Memory B cell (primary cell): Measurements from ENCODE around the gene SBK1.
"Not testable (repeated sequence)": the region's sequence is repeated elsewhere in the genome, so short reads cannot be mapped to it uniquely, and the experiment has no call there.

ENCODE experiments used
- ATAC-seq: fragments of 150-1000 bp; cut with Tn5 transposase; 2 replicates; pipeline ENCODE4 v1.10.0; 2021; ENCODE audit warnings: low read depth, mild to moderate bottlenecking, moderate library complexity
- DNase-seq, 2 donors: peaks; one replicate each; pipeline ENCODE4 v3.0.0; 2022; ENCODE audit warnings: low spot score in 2 of 2
- H3K27ac Mint-ChIP-seq: one replicate; pipeline ENCODE4 v1.8.0; 2022; ENCODE audit warnings: mild to moderate bottlenecking, moderate library complexity, mixed read lengths
- H3K27me3 Mint-ChIP-seq: one replicate; pipeline ENCODE4 v1.8.0; 2022; ENCODE audit warnings: mixed read lengths
- H3K36me3 Mint-ChIP-seq: one replicate; pipeline ENCODE4 v1.8.0; 2022; ENCODE audit warnings: mild to moderate bottlenecking, mixed read lengths
- H3K4me1 Mint-ChIP-seq: one replicate; pipeline ENCODE4 v1.8.0; 2022; ENCODE audit warnings: mixed read lengths
- H3K4me3 Mint-ChIP-seq: one replicate; pipeline ENCODE4 v1.8.0; 2022; ENCODE audit warnings: mild to moderate bottlenecking, moderate library complexity, mixed read lengths
- H3K9me3 Mint-ChIP-seq: one replicate; pipeline ENCODE4 v1.8.0; 2022; ENCODE audit warnings: mixed read lengths

Gene SBK1

DNA sequence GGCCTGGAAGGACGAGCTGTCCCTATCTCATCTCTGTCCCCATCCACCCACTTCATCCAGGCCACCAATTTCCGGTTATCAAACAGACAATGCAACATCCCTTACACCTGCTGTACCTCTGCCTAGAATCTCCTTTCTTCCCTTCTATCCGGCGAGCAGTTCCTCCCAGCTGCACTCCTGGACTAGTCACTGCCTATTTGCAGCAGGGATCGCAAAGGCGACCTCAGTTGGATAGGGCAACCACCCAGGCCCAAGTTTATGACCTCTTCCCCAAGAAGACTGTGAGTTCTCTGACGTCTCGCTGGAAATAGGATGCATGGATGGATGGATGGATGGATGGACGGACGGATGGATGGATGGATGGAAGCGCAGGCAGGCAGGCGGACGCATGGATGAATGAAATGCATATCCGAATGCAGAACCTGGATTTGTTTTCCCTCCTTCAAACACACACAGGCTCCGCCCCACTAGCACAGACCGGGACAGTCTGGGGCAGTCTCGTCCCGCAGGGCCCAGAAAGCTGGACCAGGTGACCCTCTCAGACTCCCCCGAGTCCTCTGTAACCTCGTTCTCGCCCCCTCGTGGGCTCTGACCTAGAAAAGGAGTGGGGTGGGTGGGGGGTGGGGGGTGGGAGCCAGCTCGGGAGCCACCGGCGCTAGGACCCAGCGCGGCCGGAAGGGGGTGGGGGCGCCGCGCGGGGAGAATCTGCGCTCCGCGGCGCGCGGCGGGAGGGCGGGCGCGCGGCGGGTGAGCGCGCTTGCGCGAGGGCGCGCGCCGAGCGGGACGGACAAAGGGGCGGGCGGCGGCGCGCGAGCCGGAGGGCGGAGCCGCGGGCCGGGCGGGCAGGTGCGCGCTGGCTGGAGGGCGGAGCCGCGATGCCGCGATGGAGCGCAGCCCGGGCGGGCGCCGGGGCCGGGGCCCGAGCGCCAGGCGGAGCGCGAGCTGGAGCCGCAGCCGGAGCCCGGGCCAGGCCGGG, at the start of gene SBK1:
Gene SBK1, plus strand, starts transcription at position 875 of the 976 bp plus-strand sequence. CDS start 24,867 bp downstream, outside the sequence.
- Mint-ChIP-seq H3K4me1 (peaks cover 16% of the 10 kb centered on the region), H3K27ac (peak within 1 kb of the TSS; percentile 60), H3K9me3 (no peaks in the 10 kb centered on the region), H3K27me3 (peaks cover 8% of the 10 kb centered on the region), H3K36me3 (no peaks in the 10 kb centered on the region), H3K4me3 (peak within 1 kb of the TSS; percentile 79)
- DNase-seq (peak; percentile 81 to 82), ATAC-seq (peak; percentile 96)

DNA sequence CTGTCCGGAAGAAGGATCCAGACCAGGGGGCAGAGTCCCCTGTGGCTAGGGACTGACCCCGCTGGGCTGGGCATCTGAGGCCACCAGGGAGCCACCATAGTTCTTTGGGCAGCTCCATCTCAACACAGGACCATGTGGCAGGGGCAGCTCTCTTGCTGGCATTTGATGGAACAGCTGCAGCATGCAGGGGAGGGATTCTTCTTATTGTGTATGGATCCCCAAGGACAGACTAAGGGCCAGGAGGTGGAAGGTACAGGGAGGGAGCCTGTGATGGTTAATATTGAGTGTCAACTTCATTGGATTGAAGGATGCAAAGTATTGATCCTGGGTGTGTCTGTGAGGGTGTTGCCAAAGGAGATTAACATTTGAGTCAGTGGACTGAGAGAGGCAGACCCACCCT, 42.8 kb upstream of the SBK1 start:
- ATAC-seq, result not testable (repeated sequence)

DNA sequence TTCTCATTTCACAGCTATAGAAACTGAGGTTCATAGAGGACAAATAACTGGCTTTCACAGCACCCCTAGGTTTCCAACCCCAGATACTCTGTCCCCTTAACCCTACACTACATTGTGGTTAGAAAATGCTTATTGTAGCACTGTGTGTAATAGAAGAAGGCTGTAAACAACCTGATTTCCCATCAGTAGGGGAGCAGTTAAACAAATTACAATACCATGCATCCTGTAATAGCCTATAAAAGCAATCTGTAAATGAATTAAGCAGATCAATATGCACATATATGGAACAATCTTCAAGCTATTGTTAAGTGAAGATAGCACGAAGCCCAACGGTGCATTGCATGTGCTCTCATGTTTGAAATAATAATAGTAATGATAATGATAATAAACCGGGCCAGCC, 41.3 kb upstream of the SBK1 start:
- H3K4me3 Mint-ChIP-seq, result no peak overlapping the region
- H3K27me3 Mint-ChIP-seq, result peaks cover 4% of the 10 kb centered on the region
- ATAC-seq (no peak), DNase-seq (no peak)
- H3K36me3 Mint-ChIP-seq, result no peaks in the 10 kb centered on the region
- H3K9me3 Mint-ChIP-seq, result peaks cover 4% of the 10 kb centered on the region
- no peak overlapping the region for H3K27ac Mint-ChIP-seq
- H3K4me1 Mint-ChIP-seq, result no peaks in the 10 kb centered on the region

More for the DNA sequence above, 42.8 kb upstream of the SBK1 start:
- not testable (repeated sequence) for H3K4me1 Mint-ChIP-seq, H3K9me3 Mint-ChIP-seq, DNase-seq, H3K4me3 Mint-ChIP-seq, H3K27me3 Mint-ChIP-seq, H3K36me3 Mint-ChIP-seq, H3K27ac Mint-ChIP-seq

DNA sequence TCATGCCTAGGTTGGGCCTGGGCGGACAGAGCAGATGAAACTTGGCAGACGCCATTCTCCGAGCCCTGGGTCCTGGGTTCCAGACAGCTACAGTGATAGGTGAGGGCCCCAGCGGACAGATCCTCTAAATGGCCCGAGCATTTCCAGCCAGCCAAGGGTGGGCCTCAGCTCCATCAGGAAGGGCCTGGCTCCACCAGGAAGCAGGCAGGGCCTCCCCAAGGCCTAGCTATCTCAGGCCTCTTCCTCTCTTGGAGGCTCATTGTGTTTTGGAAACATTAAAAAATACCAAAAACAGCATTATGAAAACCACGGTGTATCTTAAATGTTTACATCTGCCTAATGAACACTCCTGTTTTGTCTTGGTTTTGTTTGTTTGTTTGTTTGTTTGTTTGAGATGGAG, 38.2 kb upstream of the SBK1 start:
- Mint-ChIP-seq H3K4me3 (no peak overlapping the region), H3K9me3 (peaks cover 4% of the 10 kb centered on the region), H3K27me3 (peaks cover 9% of the 10 kb centered on the region), H3K4me1 (no peaks in the 10 kb centered on the region), H3K27ac (no peak overlapping the region), H3K36me3 (no peaks in the 10 kb centered on the region)
- ATAC-seq (no peak), DNase-seq (no peak)

DNA sequence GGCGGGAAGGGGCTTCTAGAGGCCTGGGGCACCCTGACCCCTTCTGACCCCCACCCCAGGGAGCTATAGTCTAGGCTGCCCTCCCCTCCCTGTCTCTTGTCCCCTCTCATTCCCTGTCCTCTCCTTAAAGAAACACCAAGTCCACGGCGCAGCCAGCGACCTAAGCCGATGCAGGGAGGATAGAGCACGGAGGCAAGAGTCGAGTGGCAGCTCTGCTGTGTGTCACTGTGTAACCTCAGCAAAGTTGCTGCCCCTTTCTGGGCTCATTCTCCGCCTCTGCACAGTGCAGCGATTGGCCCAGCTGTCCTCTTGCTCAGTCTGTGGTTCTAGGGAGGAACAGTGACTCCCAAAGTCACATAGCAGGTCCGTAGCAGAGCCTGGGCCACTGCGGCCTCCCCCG, 36.5 kb upstream of the SBK1 start:
- DNase-seq, result no peak
- Mint-ChIP-seq H3K27me3 (peaks cover 20% of the 10 kb centered on the region), H3K9me3 (peaks cover 4% of the 10 kb centered on the region), H3K36me3 (no peaks in the 10 kb centered on the region), H3K4me1 (peaks cover 5% of the 10 kb centered on the region), H3K4me3 (no peak overlapping the region), H3K27ac (no peak overlapping the region)
- ATAC-seq, result no peak

DNA sequence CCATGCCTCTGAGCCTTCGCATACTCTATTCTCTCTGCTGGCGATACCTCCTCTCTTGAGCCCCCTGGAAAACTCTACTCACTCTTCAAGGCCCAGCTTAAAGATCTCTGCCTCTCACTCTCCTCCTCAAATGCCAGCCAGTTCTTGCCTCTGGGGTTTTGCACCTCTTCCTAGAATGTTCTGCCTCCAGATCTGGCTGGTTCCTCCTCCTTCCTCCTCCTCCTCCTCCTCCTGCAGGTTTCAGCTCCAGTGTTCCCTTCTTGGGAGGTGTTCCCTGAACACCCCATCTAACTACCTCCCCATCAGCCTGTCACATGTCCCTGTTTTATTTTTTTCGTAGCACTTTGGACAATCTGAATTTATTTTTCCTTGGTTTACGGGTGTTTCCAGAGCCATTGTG, 35.1 kb upstream of the SBK1 start:
- no peaks in the 10 kb centered on the region for H3K36me3 Mint-ChIP-seq
- no peak overlapping the region for H3K27ac Mint-ChIP-seq
- ATAC-seq (no peak), DNase-seq (no peak)
- peaks cover 3% of the 10 kb centered on the region for H3K9me3 Mint-ChIP-seq
- no peak overlapping the region for H3K4me3 Mint-ChIP-seq
- peaks cover 24% of the 10 kb centered on the region for H3K27me3 Mint-ChIP-seq
- H3K4me1 Mint-ChIP-seq, result peaks cover 5% of the 10 kb centered on the region

DNA sequence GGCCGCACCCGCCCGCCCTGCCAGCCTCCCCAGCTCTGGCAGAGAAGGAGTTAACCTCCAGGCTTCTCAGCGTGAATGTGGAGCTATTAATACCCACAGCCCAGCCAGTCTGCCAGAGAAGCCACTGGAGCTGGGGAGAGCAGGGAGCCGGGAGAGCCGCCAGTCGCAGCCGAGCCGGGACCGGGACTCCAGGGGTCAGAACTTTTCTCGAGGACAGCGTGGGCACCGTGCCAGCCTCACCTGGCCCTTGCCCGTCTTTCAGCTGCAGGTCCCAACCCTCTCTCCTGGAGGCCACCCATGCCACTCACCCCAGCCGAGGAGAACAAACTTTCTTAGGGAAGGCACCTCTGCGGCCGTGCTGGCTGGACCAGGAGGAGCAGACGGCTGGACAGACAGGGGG, 33.8 kb upstream of the SBK1 start:
- Mint-ChIP-seq H3K36me3 (no peaks in the 10 kb centered on the region), H3K9me3 (no peaks in the 10 kb centered on the region), H3K27ac (no peak overlapping the region), H3K27me3 (peaks cover 27% of the 10 kb centered on the region), H3K4me3 (no peak overlapping the region), H3K4me1 (peaks cover 5% of the 10 kb centered on the region)
- no peak for DNase-seq
- ATAC-seq, result no peak

DNA sequence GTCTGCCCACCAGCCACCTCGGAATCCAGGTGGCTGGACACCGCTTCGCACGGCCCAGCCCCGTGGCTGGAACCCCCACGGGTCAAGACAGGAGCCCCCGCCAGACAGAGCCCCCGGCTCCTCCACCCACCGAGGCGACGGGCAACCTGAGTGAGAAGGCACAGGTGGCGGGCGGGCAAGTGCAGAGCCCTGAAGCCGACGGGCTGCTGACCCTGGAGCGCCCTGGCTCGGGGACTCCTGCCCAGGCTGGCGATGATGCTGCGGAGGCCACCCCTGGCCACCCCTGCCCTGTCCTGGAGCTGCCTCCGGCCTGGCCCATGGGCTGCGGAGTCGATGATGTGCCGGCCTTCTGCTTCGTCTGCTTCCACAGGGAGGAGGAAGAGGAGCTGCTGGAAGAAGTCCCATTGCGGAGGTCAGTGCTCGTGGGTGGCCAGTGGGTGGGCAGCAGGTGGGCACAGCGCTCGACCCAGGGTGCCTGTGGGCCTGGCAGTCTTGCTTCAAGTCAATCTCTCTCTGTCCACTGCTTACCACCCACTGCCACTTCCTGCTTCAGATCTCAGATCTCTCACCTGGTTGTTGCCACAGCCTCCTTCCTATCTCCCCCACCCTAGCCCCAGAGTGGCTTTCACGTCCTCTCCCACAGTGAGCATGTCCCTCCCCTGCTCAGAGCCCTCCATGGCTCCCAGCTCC, 33.1 kb upstream of the SBK1 start:
- Mint-ChIP-seq H3K27me3 (peaks cover 29% of the 10 kb centered on the region), H3K9me3 (no peaks in the 10 kb centered on the region), H3K4me3 (no peak overlapping the region), H3K4me1 (peaks cover 5% of the 10 kb centered on the region), H3K27ac (no peak overlapping the region), H3K36me3 (no peaks in the 10 kb centered on the region)
- no peak for ATAC-seq
- DNase-seq, result no peak

DNA sequence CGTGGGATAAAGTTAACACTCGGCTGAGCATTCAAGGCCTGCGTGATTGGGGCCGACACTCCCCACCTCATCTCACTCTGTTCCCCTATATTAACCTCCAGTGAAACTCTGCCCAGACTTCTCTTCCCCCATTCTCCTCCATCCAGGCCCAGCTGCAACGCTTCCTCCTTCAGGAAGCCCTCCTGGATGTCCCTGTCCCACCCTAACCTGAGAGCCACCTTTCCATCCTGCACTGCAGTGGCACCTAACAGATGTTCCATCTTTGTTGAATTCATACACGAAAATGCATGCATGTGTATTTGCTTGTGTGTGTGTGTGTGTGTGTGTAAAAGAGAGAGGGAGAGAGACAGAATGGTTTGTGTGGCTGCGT, 32.6 kb upstream of the SBK1 start:
- Mint-ChIP-seq H3K36me3 (no peaks in the 10 kb centered on the region), H3K9me3 (no peaks in the 10 kb centered on the region), H3K4me3 (no peak overlapping the region), H3K4me1 (peaks cover 5% of the 10 kb centered on the region), H3K27me3 (peaks cover 32% of the 10 kb centered on the region), H3K27ac (no peak overlapping the region)
- no peak for ATAC-seq
- no peak for DNase-seq

DNA sequence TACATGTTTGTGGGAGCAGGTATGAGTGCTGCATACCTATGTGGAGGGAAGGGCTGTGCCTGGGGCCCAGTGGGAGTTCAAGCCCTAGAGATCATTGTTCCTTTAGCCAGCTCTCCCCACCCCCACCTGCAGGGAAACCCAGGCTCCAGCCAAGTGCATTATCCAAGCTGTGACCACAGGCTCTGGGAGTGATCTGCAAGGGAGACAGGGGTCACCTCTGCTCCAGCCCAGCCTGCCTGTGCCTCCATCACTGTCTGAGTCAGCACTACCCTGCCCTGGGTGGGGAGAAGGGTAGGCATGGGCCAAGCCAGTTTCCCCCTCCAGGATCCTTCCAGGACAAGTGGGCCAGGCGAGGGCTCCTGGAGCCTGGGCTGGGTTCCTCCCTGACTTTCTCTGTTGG, 32.1 kb upstream of the SBK1 start:
- no peak for ATAC-seq
- no peak overlapping the region for H3K4me3 Mint-ChIP-seq

DNA sequence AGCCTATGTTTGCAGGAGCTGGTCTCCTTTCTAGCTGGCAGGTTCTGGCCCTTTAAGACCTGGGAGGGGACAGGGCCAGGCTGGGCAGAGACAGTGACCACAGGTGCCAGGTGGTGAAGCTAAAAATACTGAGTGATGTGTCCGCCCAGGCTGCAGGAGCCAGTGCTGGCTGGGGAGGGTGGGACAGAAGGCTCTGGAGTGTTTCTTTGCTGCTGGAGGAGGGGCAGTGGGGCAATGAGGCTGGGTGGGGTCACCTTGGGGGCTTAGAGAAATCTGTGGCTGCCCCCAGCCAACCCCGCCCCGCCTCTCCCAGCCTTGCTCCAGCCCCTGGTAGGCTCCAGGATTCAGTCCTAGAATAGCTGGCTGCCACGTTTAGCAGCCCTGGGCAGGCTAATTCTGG, 30.4 kb upstream of the SBK1 start:
- Mint-ChIP-seq H3K4me3 (no peak overlapping the region), H3K9me3 (no peaks in the 10 kb centered on the region), H3K27ac (no peak overlapping the region), H3K4me1 (peaks cover 5% of the 10 kb centered on the region), H3K27me3 (peaks cover 31% of the 10 kb centered on the region), H3K36me3 (no peaks in the 10 kb centered on the region)
- DNase-seq, result no peak
- no peak for ATAC-seq

More for the DNA sequence above, 32.1 kb upstream of the SBK1 start:
- H3K36me3 Mint-ChIP-seq, result no peaks in the 10 kb centered on the region
- H3K27me3 Mint-ChIP-seq, result peaks cover 32% of the 10 kb centered on the region
- no peak for DNase-seq
- H3K4me1 Mint-ChIP-seq, result peaks cover 5% of the 10 kb centered on the region
- H3K9me3 Mint-ChIP-seq, result no peaks in the 10 kb centered on the region
- H3K27ac Mint-ChIP-seq, result no peak overlapping the region

DNA sequence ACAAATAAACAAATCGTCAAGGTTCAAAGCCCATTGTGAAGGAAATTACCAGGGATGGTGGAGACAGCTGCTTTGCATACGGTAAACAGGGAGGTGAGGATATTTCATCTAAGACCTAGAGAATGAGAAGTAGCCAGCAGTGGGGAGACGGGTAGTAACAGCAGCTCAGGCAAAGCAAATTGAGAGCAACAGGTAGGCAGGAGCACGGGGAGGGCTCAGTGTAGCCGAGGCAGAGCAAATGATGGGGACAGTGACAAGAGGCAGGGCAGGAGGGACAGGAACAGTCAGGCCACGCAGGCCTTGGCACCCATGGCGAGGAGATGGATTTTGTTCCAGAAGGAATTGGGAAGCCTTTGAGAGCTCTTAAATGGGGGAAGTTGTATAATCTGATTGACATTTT, 29.0 kb upstream of the SBK1 start:
- Mint-ChIP-seq H3K9me3 (no peaks in the 10 kb centered on the region), H3K36me3 (no peaks in the 10 kb centered on the region), H3K27ac (no peak overlapping the region), H3K4me3 (no peak overlapping the region), H3K27me3 (peaks cover 27% of the 10 kb centered on the region), H3K4me1 (peaks cover 5% of the 10 kb centered on the region)
- ATAC-seq (no peak), DNase-seq (no peak)

DNA sequence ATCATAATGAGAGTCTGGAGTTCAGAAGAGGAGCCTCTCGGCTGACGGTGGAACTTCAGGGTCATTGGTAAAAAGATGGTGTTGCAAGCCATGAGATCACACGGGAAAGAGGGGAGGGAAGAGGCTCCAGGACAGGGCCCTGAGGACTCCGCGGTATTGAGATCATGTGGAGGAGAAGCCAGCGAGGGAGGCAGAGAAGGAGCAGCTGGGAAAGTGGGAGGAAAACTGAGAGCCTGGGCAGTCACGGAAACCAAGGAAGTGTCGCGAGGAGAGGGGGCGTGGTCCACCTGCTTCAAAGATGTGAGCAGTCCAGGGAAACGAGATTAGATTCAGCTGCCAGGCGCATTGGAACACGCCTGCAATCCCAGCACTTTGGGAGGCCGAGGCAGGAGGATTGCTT, 27.7 kb upstream of the SBK1 start:
- H3K4me3 Mint-ChIP-seq, result no peak overlapping the region
- ATAC-seq, result no peak
- no peak for DNase-seq
- no peaks in the 10 kb centered on the region for H3K9me3 Mint-ChIP-seq
- H3K4me1 Mint-ChIP-seq, result peaks cover 3% of the 10 kb centered on the region
- H3K27ac Mint-ChIP-seq, result no peak overlapping the region
- peaks cover 25% of the 10 kb centered on the region for H3K27me3 Mint-ChIP-seq
- no peaks in the 10 kb centered on the region for H3K36me3 Mint-ChIP-seq

DNA sequence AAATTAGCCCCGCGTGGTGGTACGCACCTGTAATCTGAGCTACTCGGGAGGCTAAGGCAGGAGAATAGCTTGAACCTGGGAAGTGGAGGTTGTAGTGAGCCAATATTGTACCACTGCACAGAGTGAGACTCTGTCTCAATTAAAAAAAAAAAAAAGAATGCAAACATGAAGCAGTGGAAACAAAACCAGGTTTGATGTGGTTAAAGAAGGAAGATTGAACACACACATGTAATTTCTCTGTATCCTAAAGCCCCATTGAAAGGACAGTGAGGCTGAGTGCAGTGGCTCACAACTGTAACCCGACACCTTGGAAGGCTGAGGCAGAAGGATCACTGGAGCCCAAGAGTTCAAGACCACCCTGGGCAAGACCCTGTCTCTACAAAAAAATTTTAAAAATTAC, 26.5 kb upstream of the SBK1 start:
- DNase-seq, result no peak
- Mint-ChIP-seq H3K36me3 (no peaks in the 10 kb centered on the region), H3K4me3 (no peak overlapping the region), H3K4me1 (no peaks in the 10 kb centered on the region), H3K27me3 (peaks cover 16% of the 10 kb centered on the region), H3K9me3 (no peaks in the 10 kb centered on the region), H3K27ac (no peak overlapping the region)
- no peak for ATAC-seq
